ENCODE data around the gene SPANXA1.
"Not testable (repeated sequence)": the region's sequence is repeated elsewhere in the genome, so short reads cannot be mapped to it uniquely, and the experiment has no call there.

Gene SPANXA1, protein sequence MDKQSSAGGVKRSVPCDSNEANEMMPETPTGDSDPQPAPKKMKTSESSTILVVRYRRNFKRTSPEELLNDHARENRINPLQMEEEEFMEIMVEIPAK

DNA sequence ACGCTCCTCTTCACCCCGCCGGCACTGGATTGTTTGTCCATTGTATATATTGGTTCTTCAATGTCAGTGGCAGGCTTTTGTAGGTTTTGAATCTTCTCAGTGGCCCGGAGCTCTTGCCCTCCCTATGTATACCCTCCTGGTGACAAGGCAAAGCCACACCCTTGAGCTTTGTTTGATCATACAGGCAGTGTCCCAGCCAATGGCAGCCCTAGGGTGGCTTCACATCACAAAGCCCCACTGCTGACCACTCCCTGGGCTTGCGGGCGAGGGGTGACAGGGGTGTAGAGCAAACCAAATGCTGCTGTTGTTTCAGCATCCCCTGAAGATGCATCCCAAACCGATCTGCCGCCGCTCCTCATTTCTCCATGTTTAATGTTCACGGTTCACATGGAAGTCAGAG, at the start of gene SPANXA1:
TSS of gene SPANXA1 (minus strand) at position 101 of the 400 bp plus-strand sequence. CDS start at position 41, 60 bp downstream.
- DNase-seq: not testable (repeated sequence)

DNA sequence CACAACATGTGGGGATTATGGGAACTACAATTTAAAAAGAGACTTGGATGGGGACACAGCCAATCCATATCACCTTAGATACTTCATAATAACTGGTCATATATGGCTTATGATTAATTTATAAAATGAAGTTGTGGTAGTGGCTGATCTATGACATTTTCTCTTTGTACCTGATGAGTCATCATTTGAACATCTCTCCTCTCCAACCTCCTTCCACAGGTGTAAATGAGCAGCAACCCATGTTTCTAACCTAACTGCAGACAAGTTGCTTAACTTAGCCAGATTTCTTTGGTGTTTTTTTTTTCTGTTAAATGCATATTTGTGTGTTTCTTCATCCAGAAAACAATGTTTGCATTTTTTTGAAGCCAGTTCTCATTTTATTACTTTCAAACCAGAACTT, 47.6 kb upstream of the SPANXA1 start:
- no peak for DNase-seq

DNA sequence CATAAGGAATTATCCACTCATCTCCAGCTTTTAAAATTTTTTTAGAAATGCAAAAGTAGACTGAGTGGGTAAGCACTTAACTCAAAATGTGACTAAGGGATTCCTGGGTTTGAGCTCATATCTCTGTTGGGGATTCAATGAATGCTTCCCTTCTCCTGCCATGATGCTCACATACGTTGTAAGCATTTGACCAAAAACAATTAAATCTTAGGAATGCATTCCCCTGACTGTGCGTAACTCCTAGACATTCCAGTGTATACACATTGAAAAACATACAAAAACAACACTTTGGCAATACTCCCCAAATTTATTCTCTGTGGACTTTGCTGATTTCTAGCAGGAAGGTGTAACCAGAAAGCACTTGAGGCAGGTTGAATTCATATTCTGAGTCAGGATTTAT, 34.8 kb upstream of the SPANXA1 start:
- DNase-seq: no peak

DNA sequence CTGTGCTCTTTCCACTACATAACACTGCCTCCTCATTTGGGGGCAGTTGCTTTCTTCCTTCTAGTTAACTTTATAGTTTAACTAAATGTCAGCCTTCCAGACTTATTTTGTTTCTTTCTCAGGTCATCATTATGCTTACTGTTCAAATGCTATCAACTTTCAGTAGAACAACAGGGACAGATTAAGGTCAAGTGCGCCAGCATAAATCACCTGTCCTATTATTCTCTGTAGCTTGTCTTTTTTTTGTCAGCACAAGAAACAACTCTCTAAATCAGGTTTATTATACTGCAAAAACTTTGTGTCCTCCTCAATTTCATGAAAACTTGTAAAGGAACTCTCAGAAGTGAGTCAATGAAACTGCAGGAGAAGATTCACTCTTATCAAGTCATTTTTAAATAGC, 24.6 kb upstream of the SPANXA1 start:
- no peak for DNase-seq

DNA sequence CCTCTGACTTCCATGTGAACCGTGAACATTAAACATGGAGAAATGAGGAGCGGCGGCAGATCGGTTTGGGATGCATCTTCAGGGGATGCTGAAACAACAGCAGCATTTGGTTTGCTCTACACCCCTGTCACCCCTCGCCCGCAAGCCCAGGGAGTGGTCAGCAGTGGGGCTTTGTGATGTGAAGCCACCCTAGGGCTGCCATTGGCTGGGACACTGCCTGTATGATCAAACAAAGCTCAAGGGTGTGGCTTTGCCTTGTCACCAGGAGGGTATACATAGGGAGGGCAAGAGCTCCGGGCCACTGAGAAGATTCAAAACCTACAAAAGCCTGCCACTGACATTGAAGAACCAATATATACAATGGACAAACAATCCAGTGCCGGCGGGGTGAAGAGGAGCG, 4.9 kb upstream of the SPANXA1 start, which contains the start of gene SPANXA2:
TSS of gene SPANXA2 (plus strand) at position 301 of the 400 bp plus-strand sequence. CDS start at position 361, 60 bp downstream.
- DNase-seq: not testable (repeated sequence)

DNA sequence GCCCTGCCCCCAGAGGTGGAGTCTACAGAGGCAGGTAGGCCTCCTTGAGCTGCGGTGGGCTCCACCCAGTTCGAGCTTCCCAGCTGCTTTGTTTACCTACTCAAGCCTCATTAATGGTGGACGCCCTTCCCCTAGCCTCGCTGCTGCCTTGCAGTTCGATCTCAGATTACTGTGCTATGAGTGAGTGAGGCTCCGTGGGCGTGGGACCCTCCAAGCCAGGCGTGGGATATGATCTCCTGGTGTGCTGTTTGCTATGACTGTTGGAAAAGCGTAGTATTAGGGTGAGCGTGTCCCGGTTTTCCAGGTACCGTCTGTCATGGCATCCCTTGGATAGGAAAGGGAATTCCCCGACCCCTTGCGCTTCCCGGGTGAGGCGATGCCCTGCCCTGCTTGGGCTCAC, 42.0 kb downstream of the SPANXA1 start:
- DNase-seq: not testable (repeated sequence)
